ENCODE data around the gene PYCARD. TPM values are rescaled to one million over a fixed set of nuclear protein-coding genes. Genes with fewer than 3 reads are reported as not detected.

PYCARD gene
- total RNA-seq (2014; rRNA removed; shearing (Covaris generic)) (20.1 and 28.1 TPM in 2 replicates), polyA plus RNA-seq (2016; fragmentation: Nextera tagmentation; extraction: Ambion mirVana) (23.1 and 24.3 TPM in 2 replicates)

GRCh38 chr16:31202414-31203375 lies at the start of gene PYCARD:
Gene PYCARD (minus strand): TSS chr16:31202760. CDS start chr16:31202690, 70 bp downstream.
- 2 to 4% methylated on average over 33 to 60 of the region's 69 CpGs for WGBS, 2 experiments (ENCODE audit: low coverage in 1 of 2, low lambda C conversion rate in 2 of 2, missing lambda C conversion rate in 2 of 2)
- H3K9me3 ChIP-seq (ENCODE audit: low read depth) = no peaks in the 10 kb centered on the region
- 0 out of 2 replicates have a peak, but pooled peaks cover 4% of the 10 kb centered on the region for H4K20me1 ChIP-seq (ENCODE audit: insufficient read depth)
- no peaks in the 10 kb centered on the region for H3K9me2 ChIP-seq (ENCODE audit: insufficient read depth)
- H2AFZ ChIP-seq = peak within 1 kb of the TSS; percentile 94
- no peaks in the 10 kb centered on the region for H3K36me3 ChIP-seq (ENCODE audit: low read depth)
- no peak for TF ChIP-seq EZH2 (IDR thresholded peaks at IDR 0.05; ENCODE audit: insufficient read depth, poor library complexity, severe bottlenecking)
- TF ChIP-seq EZH2phosphoT487 (IDR thresholded peaks at IDR 0.05; ENCODE audit: insufficient read depth, low read depth) = no peak
- peaks cover 38% of the 10 kb centered on the region for H3F3A ChIP-seq (ENCODE audit: insufficient read depth)
- no peak within 1 kb of the TSS for H3K27ac ChIP-seq
- peak within 1 kb of the TSS; percentile 82 for H3K4me3 ChIP-seq
- H3K4me1 ChIP-seq (ENCODE audit: insufficient read depth) = peaks cover 9% of the 10 kb centered on the region; the same call in 1 of the 2 replicates
- peak within 1 kb of the TSS; percentile 94 for H3K4me2 ChIP-seq (ENCODE audit: unreplicated experiment)
- in situ Hi-C loops (cut with MboI) = loop anchor here (10.0 to 25.0 kb wide), 2 partner anchors 242 to 510 kb away; partner anchors contain the start of gene ZNF843
- H3K9ac ChIP-seq = peak within 1 kb of the TSS; percentile 68
- no peaks in the 10 kb centered on the region for H3K27me3 ChIP-seq (replicated peaks; ENCODE audit: insufficient read depth)
- H3K79me2 ChIP-seq (ENCODE audit: insufficient read depth) = no peaks in the 10 kb centered on the region
- peak; percentile 76 for DNase-seq

DNA sequence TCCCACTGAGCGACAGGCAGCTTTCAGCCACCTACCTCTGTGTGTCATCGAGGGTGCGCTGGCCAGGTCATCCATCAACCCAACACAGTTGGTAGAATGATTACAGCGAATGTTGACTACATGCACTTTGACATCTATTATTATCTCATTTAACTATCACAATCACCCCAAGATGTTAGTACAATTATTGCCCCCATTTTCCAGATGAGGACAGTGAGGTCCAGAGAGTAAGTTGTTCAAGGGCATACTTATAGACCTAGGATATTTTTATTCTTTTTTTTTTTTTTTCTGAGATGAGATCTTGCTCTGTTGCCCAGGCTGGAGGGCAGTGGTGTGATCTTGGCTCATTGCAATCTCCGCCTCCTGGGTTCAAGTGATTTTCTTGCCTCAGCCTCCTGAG lies 48.9 kb upstream of the PYCARD start:
- TF ChIP-seq EZH2 (IDR thresholded peaks at IDR 0.05; ENCODE audit: insufficient read depth, poor library complexity, severe bottlenecking) (no peak), EZH2phosphoT487 (IDR thresholded peaks at IDR 0.05; ENCODE audit: insufficient read depth, low read depth) (no peak)
- 81 to 82% methylated on average over 5 of the region's 5 CpGs for WGBS, 2 experiments (ENCODE audit: low coverage in 1 of 2, low lambda C conversion rate in 2 of 2, missing lambda C conversion rate in 2 of 2)
- in situ Hi-C loops (cut with MboI) = no loop called here

GRCh38 chr16:31250782-31251384 lies 48.3 kb upstream of the PYCARD start:
- H3K4me3 ChIP-seq = no peak overlapping the region
- H3K79me2 ChIP-seq (ENCODE audit: insufficient read depth) = no peaks in the 10 kb centered on the region
- no peaks in the 10 kb centered on the region for H3K9me3 ChIP-seq (ENCODE audit: low read depth)
- in situ Hi-C loops (cut with MboI) = no loop called here
- no peaks in the 10 kb centered on the region for H3K9me2 ChIP-seq (ENCODE audit: insufficient read depth)
- no peak overlapping the region for H3K27ac ChIP-seq
- DNase-seq = no peak
- no peak for TF ChIP-seq EZH2phosphoT487 (IDR thresholded peaks at IDR 0.05; ENCODE audit: insufficient read depth, low read depth)
- TF ChIP-seq EZH2 (IDR thresholded peaks at IDR 0.05; ENCODE audit: insufficient read depth, poor library complexity, severe bottlenecking) = no peak
- no peak overlapping the region for H3K9ac ChIP-seq
- H2AFZ ChIP-seq = no peak overlapping the region
- H3F3A ChIP-seq (ENCODE audit: insufficient read depth) = no peaks in the 10 kb centered on the region
- H3K4me1 ChIP-seq (ENCODE audit: insufficient read depth) = no peaks in the 10 kb centered on the region
- 78 to 81% methylated on average over 7 of the region's 7 CpGs for WGBS, 2 experiments (ENCODE audit: low coverage in 1 of 2, low lambda C conversion rate in 2 of 2, missing lambda C conversion rate in 2 of 2)
- no peak overlapping the region for H3K4me2 ChIP-seq (ENCODE audit: unreplicated experiment)
- no peaks in the 10 kb centered on the region for H3K36me3 ChIP-seq (ENCODE audit: low read depth)
- peaks cover 13% of the 10 kb centered on the region for H3K27me3 ChIP-seq (replicated peaks; ENCODE audit: insufficient read depth)
- H4K20me1 ChIP-seq (ENCODE audit: insufficient read depth) = no peaks in the 10 kb centered on the region

More for the DNA sequence above, 48.9 kb upstream of the PYCARD start:
- H4K20me1 ChIP-seq (ENCODE audit: insufficient read depth) = no peaks in the 10 kb centered on the region
- H3K4me3 ChIP-seq = no peak overlapping the region
- no peak overlapping the region for H3K27ac ChIP-seq
- no peak for DNase-seq
- H2AFZ ChIP-seq = no peak overlapping the region
- H3K9ac ChIP-seq = no peak overlapping the region
- H3F3A ChIP-seq (ENCODE audit: insufficient read depth) = no peaks in the 10 kb centered on the region
- H3K9me2 ChIP-seq (ENCODE audit: insufficient read depth) = no peaks in the 10 kb centered on the region
- H3K79me2 ChIP-seq (ENCODE audit: insufficient read depth) = no peaks in the 10 kb centered on the region
- H3K27me3 ChIP-seq (replicated peaks; ENCODE audit: insufficient read depth) = peaks cover 7% of the 10 kb centered on the region
- no peaks in the 10 kb centered on the region for H3K4me1 ChIP-seq (ENCODE audit: insufficient read depth)
- H3K4me2 ChIP-seq (ENCODE audit: unreplicated experiment) = no peak overlapping the region
- H3K36me3 ChIP-seq (ENCODE audit: low read depth) = no peaks in the 10 kb centered on the region
- no peaks in the 10 kb centered on the region for H3K9me3 ChIP-seq (ENCODE audit: low read depth)

- H3K27ac ChIP-seq = no peak overlapping the region
- H3K36me3 ChIP-seq (ENCODE audit: low read depth) = no peaks in the 10 kb centered on the region
- peaks cover 21% of the 10 kb centered on the region for H3K27me3 ChIP-seq (replicated peaks; ENCODE audit: insufficient read depth)
- H3K4me3 ChIP-seq = no peak overlapping the region
- H3K4me1 ChIP-seq (ENCODE audit: insufficient read depth) = no peaks in the 10 kb centered on the region
- H3K4me2 ChIP-seq (ENCODE audit: unreplicated experiment) = no peak overlapping the region
- whole genome bisulfite sequencing, 2 experiments (ENCODE audit: low coverage in 1 of 2, low lambda C conversion rate in 2 of 2, missing lambda C conversion rate in 2 of 2) = 35 to 42% methylated on average over 5 of the region's 5 CpGs
- no peaks in the 10 kb centered on the region for H4K20me1 ChIP-seq (ENCODE audit: insufficient read depth)
- no peaks in the 10 kb centered on the region for H3K9me3 ChIP-seq (ENCODE audit: low read depth)
- H3K79me2 ChIP-seq (ENCODE audit: insufficient read depth) = no peaks in the 10 kb centered on the region
- H3F3A ChIP-seq (ENCODE audit: insufficient read depth) = no peaks in the 10 kb centered on the region
- TF ChIP-seq EZH2phosphoT487 (IDR thresholded peaks at IDR 0.05; ENCODE audit: insufficient read depth, low read depth) (no peak), EZH2 (IDR thresholded peaks at IDR 0.05; ENCODE audit: insufficient read depth, poor library complexity, severe bottlenecking) (no peak)
- in situ Hi-C loops (cut with MboI) = no loop called here
- DNase-seq = no peak
- no peaks in the 10 kb centered on the region for H3K9me2 ChIP-seq (ENCODE audit: insufficient read depth)
- H2AFZ ChIP-seq = no peak overlapping the region
- no peak overlapping the region for H3K9ac ChIP-seq
Measured at GRCh38 chr16:31248344-31248743, 45.8 kb upstream of the PYCARD start.

Data from GM23248 (cell line).